Activated gamma-delta T cell treated with anti-CD3 and anti-CD28 coated beads, Interleukin-2, amount 50 U/mL, for 16 hours (primary cell): ENCODE results near the gene ASB18.

Source experiments
- DNase-seq: peaks from one replicate; pipeline ENCODE4 v3.0.0-alpha.2; 2020; ENCODE audit warnings: low read depth

The ASB18 gene

DNA sequence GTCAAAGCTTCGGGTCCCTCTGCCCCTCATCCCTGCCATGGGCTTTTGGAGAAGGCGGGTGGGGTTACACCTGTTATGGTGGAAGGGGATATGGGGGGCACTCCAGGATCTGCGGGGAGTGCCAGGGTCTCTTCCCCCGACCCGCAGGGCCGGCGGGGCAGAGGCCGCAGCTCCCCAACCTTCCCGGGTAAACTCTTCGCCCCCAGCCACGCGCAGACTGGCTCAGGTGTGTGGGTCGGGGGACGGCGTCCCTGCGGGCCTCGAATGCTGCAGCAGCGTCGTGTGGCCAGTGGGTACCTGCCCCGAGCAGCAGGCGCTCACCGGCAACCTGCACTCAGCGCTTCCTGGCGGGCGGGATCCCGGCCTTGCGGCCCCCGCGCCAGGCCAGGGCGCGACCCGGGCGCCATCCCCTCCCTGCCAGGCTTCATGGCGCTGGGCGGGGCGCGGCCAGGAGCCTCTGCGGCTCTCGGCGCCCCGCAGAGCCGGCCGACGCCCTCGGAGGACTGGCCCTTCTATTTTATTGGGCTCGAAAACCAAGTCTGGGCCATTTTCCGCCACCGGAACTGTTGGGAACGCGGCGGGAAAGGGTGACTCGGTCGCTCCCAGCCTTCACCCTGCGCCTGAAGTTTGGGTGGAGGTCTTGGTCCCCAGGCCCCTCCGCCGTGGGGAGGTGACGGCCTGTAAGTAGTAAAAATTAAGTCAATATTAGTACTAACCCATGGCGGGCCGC, 100.6 kb downstream of the ASB18 start:
- no peak for DNase-seq

DNA sequence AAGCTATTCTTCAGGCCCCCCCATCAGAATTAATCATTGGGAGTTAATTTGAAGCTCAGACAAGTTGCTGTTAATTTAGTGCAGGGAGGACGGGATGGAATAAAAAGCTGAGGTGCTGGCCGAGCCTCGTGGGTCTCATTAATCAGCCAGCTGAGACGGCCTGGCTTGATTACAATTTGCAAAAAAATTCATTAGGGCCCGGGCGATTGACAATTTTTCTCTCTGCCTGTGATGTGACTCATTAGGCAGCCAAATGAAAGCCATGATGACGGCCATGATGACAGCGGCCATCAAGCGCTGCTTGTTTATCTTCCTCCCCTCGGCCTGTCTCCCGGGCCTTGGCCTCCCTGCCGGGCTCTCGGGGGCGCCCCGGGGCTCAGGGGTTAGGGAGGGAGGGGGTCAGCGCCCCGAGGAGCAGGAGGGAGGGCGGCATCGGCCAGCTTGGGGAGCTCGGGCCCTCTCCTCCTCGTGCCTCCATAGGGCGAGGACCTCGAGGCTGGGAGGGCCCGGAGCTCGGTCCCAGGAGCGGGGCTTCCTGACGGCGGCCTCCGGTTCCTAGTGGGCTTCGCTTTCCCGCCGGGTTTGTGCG, 101.2 kb downstream of the ASB18 start:
- DNase-seq: no peak

DNA sequence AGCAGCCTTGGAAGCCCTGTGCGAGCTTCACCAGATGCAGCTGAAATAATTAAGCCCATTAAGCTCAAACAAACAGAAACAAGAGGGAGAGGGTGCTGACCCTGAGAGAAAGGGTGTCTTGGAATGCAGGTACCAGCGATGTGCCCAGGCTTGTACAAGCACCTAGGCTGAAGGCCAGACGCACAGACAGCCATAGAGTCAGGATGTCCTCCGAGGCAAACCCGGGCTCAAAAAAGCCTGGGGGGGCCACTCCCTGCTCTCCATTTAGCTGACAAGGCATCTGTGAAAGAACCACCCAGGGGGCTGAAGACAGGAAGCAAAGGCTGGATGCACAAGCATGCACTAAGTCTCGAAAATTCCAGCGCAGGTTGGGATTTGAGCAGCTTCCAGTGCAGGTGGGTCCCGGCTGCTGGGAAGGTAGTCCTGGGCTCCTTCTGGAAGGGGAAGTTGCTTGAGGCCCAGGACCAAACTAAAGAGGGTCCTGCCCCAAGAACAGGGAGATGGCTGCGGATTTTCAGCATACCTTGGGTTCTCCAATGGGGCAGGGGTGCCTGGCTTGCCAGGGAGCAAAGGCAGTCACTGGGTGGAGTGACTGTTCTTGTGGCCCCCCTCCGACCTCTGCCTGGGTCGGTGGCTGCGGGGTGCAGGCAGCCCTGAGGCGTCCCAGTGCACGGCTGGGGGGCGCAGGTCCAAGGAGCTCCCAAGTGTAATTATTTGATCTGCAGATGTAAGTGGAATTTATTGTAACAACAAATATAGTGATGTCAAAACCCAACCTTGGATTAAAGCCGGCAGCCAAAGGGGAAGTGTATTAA, 102.0 kb downstream of the ASB18 start:
- no peak for DNase-seq

DNA sequence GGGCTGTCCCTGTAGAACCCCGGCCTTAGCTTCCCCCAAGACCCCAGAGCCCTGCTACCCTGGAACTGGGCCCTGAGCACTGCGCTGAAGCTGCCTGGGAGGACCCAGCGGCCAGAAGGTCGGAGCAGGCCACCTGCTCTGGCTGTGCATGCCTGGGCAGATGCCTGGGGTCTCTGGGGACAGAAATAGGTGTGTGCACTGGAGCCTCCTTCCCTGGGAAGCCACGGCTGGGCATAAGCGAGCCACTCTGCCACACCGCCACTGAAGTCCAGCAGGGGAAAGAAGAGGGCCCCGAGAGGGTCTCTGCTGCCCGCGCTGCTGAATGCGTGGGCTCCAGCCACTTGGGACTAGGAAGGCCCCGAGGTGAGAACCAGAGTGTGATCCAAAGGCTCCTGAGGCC, 102.7 kb downstream of the ASB18 start:
- no peak for DNase-seq

DNA sequence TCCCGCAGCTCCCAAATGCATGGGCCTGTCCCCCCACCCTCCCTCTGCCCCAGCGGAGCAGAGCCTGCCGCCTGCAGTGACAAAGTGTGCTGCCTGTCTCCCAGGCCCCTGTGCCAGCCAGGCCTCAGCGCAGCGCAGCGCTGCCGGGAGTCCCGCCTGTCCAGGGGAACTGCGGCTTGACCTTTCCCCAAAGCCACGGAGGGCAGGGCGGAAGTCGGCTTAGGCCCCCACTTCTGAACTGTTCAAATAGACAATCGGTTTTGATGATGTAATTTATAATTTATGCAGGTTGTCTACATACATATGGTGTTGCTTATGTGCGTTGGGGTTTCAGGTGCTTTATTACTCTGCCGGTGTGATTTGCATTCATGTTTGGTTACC, 103.1 kb downstream of the ASB18 start:
- no peak for DNase-seq

DNA sequence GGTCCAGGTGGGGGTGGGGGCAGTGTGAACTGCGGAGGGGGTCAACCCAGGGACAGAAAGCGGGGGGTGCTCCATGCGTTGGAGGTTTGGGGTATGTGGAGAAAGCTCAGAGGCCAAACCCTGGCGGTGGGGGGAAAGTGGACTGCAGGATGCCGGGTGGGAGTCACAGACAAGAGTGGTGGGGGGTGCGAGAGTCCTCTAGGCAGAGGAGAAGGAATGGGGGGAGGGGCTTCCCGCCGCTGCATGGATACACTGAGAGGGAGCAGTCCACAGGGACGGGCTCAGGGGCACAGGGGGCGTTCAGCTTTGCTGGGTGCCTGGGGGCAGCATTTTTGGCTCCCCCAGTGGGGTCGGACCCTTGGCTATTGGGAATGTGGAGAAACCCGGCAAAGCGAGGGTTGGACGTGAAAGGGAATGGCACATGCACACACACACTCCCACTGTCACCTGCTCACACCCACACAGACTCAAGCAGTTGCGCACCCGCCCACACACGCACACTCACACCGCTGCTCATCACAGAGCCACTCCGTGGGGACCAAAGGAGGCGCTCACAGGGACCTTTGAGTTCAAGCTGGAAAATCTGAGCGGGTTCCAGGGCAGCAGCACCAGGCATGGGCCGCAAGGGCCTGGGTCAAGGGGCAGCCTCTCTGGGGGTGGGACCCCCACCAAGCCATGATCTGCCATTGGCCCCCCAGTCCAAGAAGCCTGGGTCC, 103.7 kb downstream of the ASB18 start:
- no peak for DNase-seq

DNA sequence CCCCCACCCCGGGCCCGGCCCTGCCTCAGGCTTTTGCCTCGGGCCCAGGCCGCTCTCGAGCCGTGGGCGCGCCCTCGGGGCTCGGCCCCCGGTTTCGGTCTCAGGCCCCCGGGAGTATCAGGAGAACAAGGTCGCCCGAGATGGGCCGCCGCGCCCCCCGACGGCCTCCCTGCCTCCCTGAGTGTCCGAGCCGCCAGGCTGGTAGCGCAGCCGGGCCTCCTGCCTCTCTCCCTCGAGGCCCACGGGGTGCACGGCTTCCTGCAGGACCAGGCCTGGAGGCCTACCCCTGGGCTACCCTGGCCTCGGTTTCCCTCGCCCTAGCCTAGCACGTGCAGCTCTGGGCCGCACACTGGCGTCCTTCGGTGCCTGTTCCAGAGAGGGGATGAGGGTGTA, 104.4 kb downstream of the ASB18 start:
- no peak for DNase-seq

DNA sequence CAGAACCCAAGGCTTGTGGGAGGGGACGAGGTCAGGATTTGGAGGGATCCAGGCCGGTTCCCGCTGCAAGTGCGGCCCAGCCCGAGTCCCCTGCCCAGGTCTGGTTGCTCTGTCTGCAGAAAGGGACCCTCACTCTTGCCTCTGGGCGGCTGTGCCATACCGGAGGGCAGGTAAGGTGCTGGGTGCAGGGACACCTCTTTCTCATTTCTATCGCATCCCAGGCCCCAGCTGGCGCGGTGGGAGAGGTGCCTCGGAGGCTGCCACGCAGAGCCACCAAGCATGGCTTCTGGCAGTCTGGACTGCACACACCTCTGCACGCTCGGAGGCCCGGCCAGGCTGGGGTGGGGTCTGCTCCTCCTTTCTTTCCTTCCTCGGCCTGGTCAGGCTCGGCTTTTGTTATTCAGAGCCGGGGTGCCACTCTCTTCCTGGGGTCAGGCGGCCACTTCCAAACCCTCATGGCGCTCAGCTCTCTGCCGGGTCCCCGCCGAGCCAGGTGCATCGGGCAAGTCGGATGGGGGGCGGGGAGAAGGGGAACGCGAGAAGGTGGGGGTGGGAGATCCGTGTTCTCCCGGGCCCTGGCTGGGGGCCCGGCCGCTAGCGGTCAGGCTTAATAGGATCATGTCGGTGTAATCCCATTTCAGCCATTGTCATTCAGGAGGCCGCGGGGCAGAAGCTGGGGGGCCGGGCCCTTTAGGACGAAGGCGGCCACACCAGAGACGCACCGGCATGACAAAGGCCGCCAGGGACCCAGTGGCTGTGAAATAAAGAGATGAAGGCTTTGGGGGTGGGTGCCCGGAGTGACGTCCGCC, 105.0 kb downstream of the ASB18 start:
- no peak for DNase-seq

DNA sequence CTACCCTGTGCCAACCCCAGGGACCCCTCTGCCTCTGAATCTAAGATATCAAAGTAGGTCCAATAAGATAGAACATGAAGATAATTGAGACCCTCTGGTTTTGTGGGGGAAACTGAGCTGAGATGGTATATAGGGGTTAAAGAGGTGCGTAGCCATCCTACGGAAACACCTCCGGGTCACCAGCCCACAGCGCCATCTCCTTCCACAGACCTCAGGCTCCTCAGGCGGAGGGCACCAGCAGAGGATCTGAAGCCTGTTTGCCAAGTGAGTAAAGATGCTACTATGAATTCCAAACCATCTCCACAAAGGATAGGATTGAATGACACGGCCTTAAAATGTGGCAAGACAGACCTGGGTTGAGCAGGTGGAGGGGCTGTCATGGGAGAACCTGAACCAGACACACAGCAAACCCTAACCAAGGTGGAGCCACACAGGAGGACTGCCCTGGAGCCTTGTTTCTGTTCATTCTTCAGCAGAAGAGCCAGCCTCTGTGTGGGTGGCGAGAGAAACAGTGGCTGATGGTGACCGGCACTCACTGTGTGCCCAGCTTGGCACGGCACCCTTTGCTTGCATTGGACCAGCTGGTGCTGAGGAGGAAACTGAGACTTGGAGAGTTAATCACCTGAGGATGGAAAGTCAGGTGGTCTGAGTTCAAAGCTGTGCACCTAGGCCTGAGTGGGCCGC, 106.2 kb downstream of the ASB18 start:
- DNase-seq: no peak

DNA sequence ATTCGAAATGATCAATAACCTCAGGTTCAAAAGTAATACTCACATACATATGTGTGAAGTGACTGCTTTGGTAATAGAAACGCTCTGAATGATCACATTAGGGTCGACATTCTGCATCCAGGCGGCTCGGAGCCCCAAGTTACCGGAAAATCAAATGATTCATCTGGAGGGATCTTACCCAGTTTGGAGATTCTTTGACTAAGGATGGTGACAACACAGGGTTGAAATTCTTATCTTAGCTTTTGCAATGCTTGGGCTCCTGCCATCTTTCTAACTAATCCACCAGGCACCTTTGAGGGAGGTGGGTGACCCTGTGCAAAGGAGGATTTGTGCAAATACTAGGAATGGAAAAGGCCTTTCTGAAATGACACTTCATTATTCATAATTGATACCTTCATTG, 106.8 kb downstream of the ASB18 start:
- no peak for DNase-seq

DNA sequence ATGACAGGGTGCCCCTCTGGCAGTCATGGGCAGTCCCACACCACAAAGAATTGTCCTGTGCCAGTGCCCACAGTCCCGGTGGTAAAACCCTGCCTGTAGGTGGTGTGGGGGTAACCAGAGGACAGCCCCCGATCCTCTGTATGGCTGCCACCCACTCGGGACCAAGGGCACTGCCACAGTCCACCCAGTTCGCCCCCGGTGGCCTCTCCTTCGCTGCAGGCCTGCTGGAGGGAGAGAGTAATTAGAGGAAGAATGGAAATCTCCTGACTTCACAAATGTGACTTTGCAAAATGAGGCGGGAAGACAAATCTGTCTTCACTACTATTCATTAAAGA, 107.4 kb downstream of the ASB18 start:
- DNase-seq: no peak

DNA sequence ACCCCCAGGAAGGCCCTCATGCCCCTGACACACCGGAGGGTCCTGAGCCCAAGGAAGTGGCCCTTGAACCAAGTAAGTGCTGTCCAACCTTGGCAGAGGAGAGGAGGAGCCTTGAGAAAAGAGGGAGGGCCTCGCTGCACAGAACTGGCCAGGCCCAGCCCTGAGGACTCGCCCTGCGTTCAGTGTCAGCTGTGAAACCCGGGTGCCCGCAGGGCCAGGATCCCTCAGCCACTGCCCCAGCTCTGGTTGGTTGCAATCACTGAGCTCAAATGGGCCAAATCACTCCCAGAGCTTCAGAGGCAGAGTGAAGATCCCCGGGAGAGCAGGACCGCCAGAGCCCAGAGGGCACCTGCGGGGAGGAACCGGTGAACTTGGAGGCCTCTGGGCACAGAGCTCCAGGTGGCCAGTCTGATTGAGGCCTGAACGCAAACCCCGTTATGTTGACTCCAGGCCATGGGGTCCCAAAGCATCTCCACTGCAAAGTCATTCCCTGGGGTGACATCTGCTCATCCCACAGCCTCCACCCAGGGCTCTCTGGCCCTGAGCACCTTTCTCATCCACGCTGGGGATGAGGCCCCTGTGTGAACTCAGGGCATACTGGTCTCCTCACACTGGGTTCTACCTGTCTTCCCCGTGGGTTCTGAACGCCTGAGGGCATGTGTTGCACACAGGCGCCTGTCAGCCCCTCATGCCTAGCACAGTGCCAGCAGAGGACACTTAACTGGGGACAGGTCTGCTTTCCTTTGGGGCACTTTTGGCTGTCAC, 107.9 kb downstream of the ASB18 start:
- no peak for DNase-seq

DNA sequence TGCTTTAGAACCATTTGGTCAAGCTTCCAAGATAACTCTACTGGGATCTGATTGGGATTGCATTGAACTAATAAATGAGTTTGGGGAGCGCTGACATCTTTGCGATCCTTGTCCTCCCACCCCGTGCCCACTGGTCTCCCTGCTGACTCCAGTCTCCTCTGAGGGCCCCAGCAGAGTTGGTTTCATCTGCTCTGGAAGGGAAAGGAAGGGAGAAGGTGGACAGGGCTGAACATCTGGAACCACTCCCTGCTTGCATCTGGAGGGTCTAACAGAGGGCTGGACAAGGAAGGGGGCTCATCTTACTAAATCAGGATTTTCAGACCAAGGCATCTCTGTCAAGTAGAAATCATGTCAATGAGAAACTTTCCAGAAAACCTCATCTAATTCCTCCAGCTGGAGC, 108.8 kb downstream of the ASB18 start:
- DNase-seq: no peak

DNA sequence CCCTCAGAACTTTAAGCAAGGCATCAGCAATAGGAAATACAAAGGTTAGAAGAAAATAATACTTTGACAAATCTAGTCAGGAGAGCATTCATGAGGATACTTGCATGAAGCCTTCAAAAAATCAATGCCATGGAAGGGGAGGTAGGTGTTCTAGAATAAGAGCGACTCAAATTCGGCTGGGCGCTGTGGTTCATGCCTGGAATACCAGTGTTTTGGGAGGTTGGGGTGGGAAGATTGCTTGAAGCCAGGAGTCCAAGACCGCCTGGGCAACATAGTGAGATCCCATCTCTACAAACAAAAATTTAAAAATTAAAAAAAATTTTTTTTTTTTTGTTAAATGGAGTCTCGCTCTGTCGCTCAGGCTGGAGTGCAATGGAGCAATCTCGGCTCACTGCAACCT, 117.8 kb downstream of the ASB18 start:
- no peak for DNase-seq

DNA sequence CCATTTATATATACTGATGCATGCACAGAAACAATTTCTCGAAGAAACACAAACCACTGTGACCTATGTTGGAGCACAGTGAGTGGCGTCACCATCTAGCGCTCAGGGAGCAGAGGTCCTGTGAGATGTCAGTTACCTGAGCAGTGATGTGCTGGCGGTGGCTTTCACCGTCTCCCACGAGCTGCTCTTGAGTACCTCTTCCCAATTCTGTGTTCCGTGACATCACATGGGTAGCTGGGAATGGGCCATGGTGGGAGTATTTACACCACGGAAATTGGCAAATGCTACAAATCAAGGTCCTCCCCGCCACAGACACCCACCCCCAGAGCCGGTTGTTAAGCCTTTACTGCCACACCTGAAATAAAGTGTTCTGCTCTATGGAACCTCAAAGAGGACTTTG, 120.4 kb downstream of the ASB18 start:
- no peak for DNase-seq
